Kasumi-1 (cell line): Measurements from ENCODE around the gene PLEKHO1.
"Not testable (repeated sequence)": the region's sequence is repeated elsewhere in the genome, so short reads cannot be mapped to it uniquely, and the experiment has no call there.

Experiments used
- DNase-seq, 2 experiments: peaks; one replicate each; lab custom pipeline; 2025; lab: John Stamatoyannopoulos, UW

Gene PLEKHO1, protein sequence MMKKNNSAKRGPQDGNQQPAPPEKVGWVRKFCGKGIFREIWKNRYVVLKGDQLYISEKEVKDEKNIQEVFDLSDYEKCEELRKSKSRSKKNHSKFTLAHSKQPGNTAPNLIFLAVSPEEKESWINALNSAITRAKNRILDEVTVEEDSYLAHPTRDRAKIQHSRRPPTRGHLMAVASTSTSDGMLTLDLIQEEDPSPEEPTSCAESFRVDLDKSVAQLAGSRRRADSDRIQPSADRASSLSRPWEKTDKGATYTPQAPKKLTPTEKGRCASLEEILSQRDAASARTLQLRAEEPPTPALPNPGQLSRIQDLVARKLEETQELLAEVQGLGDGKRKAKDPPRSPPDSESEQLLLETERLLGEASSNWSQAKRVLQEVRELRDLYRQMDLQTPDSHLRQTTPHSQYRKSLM

DNA sequence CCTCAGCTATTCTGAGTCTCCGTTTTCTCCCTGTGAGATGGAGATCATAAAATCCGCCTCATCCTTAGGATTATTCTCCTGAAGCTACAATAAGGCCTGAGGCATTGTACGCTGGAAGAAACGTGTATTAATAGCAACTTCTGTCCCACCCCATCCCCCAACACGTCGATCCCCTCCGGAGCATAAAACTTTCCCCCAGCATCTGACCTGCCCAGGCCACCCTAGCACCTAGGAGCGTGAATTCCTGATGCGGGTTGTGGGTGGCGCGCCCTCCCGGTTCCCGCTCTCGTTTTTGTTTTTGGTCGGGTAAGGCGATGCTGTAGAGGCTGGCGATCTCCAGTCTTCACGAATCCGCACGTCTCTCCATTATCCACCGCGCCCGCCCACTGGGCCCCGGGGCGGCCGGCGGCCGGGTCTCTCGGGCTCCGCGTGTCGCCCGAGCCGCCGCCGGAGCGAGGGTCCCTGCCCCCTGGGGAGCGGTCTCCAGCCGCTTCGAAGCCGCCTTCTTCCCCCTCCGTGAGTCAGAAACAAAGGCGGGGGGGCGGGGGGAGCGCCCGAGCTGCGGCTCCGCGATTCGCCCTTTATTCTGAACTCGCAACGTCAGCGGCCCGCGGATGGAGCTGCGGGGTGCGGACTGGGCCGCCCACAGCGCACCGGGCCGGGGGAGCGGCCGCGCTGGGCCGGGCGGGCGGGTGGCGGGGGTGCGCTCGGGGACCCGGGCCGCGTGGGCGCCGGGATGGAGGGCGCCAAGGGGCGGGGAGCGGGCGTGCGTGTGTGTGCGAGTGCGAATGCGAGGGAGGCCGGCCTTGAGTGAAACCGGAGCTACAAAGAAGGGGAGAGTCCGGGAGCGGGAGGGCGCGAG lies at the start of gene PLEKHO1:
PLEKHO1 (plus strand) TSS at position 646 of the 862 bp plus-strand sequence. CDS start 342 bp downstream, outside the sequence.
- DNase-seq, result peak; percentile 57 to 71

GRCh38 chr1:150102986-150103385 lies 46.7 kb upstream of the PLEKHO1 start:
- DNase-seq, result no peak

GRCh38 chr1:150106341-150106740 lies 43.4 kb upstream of the PLEKHO1 start:
- no peak for DNase-seq

DNA sequence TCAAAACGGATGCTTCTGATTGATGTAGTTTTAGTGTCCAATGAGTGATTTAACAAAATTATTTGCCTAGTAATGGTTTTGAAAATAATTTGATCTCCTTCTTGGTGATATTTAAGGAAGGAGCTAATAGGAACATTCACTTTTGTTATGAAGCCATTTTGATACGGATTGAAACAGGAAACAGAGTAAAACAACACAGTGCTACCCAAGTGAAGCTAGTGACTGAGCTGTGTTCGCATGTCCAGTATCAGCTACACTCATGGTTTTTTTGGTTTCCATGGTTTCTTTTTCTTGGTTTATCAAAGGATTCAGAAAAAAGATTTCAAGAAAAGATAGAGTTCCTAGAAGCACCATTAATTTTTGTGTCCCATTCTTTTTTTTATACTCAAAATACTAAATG lies 40.1 kb upstream of the PLEKHO1 start:
- no peak for DNase-seq

GRCh38 chr1:150110116-150110515 lies 39.6 kb upstream of the PLEKHO1 start:
- DNase-seq, result no peak

GRCh38 chr1:150111670-150112069 lies 38.0 kb upstream of the PLEKHO1 start:
- no peak for DNase-seq

DNA sequence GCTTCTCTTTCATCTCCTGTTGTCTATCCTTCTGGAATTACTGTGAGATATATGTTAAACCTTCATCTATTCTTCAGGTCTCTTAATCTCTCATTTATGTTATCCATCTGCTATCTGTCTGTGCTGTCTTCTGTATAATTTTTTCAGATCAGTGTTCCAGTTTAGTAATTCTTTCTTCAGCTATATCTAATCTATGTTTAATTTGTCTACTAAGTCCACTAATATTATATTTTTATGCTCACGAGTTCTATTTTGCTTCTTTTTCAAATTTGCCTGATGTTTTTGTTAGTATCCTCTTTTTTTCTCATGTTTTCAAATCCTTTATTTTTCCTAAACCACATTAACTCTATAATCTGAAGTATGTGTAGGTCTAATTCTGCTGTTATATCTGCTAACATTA lies 34.6 kb upstream of the PLEKHO1 start:
- DNase-seq, result no peak

GRCh38 chr1:150118716-150119115 lies 31.0 kb upstream of the PLEKHO1 start:
- DNase-seq, result no peak

DNA sequence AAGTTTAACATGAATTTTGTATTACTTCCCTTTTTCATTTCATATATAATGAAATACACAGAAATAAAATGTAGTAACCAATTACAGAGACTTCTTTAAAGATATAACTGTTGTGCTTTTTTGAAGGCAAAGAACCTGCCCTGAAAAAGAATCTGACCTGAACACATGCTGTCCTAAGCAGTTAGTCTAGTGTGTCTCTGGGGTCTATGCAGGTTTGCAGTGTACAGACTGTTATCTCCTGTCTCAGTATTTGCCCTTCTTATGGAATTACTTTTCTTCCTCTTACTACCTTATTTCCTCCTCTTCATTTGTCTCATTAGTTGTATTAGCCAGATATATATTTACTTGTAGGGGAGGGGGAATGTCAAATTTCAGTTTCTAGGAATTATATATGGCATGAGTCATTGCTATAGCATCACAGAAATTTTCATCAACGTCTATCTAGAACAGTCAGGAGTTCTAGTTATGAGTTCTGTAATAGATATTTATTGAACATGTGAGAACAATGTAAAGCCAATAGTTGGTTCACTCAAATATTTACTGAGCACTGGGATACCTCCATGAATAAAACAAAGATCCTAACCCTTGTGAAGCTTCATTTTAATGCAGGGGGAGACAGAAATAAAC lies 28.4 kb upstream of the PLEKHO1 start:
- no peak for DNase-seq

- no peak for DNase-seq
Observed at GRCh38 chr1:150126811-150127210, 22.9 kb upstream of the PLEKHO1 start.

DNA sequence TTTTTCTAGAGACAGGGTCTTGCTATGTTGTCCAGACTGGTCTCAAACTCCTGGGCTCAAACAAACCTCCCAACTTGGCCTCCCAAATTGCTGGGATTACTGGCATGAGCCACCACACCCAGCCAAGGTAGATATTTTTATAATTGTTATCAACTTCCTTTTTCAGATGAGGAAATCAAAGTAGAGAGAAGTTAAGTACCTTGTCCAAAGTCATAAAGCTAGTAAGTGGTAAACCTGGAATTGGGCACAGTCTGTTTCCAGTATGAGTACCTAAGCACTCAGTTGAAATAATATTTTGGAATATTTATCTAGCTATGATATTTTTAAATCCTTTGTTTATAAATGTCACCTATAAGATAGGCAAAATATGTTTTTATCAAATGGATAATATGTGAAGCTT lies 22.3 kb upstream of the PLEKHO1 start:
- no peak for DNase-seq

GRCh38 chr1:150127868-150128267 lies 21.8 kb upstream of the PLEKHO1 start:
- DNase-seq, result no peak

DNA sequence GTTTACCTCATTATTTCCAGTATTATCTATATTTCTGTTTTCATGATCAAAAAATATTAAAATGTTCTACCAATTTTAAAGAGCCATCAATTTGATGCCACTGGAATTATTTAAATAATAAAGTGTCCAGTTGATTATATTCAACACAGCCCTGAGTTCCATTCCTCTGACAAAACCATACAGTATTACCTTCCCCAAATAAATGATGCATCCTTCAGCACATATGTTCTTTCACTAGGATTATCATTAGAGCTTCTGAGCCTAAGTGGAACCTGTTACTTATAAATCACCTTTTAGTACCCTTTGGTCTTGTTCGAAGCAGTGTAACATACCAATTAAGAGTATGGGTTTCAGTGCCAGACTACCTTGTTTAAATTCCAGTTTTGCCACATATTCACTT lies 17.3 kb upstream of the PLEKHO1 start:
- DNase-seq, result no peak

DNA sequence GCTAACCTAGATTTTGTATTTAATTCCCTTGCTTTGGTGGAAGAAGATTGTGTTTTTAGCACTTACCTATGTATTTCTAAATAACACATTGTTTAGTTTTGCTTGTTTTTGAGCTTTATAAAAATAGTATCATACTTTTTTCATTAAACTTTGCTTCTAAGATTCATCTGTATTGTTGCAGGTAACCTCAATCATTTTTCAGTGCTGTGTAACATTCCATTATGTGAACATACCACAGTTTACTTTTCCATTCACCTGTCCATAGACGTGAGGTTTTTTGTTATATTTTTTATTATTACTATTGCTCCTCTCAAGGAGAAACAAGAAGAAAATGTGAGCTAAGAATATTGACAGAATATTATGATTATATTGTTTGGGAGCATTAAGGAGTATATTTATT lies 15.2 kb upstream of the PLEKHO1 start:
- no peak for DNase-seq

DNA sequence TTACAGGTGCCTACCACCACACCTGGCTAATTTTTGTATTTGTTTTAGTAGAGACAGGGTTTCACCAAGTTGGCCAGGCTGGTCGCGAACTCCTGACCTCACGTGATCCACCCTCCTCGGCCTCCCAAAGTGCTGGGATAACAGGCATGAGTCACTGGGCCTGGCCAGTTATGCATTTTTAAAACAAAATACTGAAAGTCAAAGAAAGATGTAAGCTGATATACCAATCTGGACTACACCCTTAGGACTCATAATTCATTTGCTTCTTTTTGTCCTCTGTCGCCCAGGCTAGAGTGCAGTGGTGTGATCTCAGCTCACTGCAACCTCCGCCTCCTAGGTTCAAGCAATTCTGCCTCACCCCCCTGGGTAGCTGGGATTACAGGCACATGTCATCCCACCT lies 14.3 kb upstream of the PLEKHO1 start:
- not testable (repeated sequence) for DNase-seq

DNA sequence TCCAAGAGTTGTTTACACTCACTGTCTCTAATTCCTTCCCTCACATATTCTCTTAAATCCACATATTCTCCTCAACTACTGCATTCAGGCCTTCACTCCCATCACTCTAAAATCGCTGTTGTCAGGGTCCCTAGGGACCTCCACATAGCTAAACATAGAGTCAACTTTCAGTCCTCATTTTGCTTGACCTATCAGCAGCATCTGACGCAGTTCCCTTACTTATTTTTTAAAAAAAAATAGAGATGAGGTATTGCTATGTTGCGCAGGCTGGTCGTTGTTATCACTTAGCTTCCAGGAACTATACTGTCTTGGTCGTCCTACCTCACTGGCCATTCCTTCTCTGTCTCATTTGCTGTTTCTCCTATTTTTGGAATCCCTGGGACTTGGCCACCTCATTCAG lies 11.7 kb upstream of the PLEKHO1 start:
- no peak for DNase-seq

GRCh38 chr1:150141452-150141851 lies 8.3 kb upstream of the PLEKHO1 start:
- DNase-seq, result no peak

DNA sequence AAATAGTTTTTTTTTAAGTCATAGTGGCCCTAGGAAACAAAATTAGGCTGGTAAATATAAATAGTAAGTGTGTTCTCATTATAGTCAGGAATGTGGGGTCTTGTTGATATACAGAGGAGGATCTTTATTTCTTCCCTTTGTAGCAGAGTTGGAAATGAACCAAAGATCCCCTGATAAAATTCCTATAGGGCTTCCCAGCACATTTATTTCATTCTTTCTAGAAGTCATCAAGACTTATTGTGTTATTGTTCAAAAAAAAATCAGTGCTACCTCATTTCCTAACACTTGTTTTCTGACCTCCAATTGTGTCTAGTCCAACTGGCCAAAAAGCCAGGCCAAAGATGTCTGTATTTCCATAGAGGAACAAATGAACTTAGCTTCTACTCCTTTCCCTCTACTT lies 7.6 kb upstream of the PLEKHO1 start:
- no peak for DNase-seq

GRCh38 chr1:150144606-150145005 lies 5.1 kb upstream of the PLEKHO1 start:
- DNase-seq, result peak; percentile 61 to 65

GRCh38 chr1:150146016-150146415 lies 3.7 kb upstream of the PLEKHO1 start:
- DNase-seq, result not testable (repeated sequence)

- peak in 1 of 2 experiments; percentile 12 for DNase-seq
Observed at GRCh38 chr1:150146849-150147542, 2.7 kb upstream of the PLEKHO1 start.

DNA sequence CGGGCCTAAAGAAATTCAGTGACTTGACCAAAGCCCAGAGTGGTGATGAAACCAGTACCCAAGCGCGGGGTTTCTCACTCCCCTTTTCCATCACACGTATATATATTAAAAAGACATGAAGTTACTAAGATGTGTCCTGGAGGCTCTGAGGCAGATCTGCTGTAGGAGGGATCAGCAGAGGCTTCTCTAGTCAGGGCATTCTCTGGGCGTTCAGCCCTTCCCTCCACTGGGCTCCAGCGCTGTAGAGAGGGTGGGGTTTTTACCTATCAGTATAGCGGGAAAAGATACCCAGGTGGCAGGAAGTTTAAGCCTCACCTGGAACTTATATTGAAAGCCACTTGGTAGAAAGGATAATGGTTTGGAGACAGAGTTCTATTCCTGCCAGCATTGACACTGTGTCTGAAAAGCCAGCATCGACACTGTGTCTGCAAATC lies 862 bp upstream of the PLEKHO1 start:
- DNase-seq, result peak in 1 of 2 experiments; percentile 35
